GM12878 (cell line): Measurements from ENCODE around the gene AFAP1. TPM values are rescaled to one million over a fixed set of nuclear protein-coding genes. Genes with fewer than 3 reads are reported as not detected.

ENCODE experiments used
- ATAC-seq: fragments of 200-7000 bp; cut with Tn5 transposase; 3 replicates; pipeline ENCODE4 v1.9.1; 2020; ENCODE audit warnings: mild to moderate bottlenecking, moderate library complexity
- BruUV-seq: library from RNA; stranded (reverse); fragments of 400-500 nt; replicated peaks from 2 replicates; lab custom pipeline; 2021; lab: Mats Ljungman, UMichigan
- CTCF ChIA-PET: fragments of 300-600 bp; sonication (Branson Sonifier 250); formaldehyde crosslinking; extraction: SDS; loops from one replicate; lab custom pipeline; 2021; ENCODE audit warnings: inconsistent platforms; lab: Yijun Ruan, JAX
- POLR2A ChIA-PET: fragments of 350-600 bp; formaldehyde crosslinking; extraction: SDS; loops from one replicate; lab custom pipeline; 2021; ENCODE audit warnings: inconsistent platforms; lab: Charles Lee
- RAD21 ChIA-PET: fragments of 300-600 bp; sonication (Branson Sonifier 250); formaldehyde crosslinking; loops from one replicate; lab custom pipeline; 2023; ENCODE audit warnings: antibody characterized with exemption; ENCODE audit not compliant: unreplicated experiment; lab: Charles Lee
- SMC1A ChIA-PET: fragments of 300-600 bp; sonication (Branson Sonifier 250); formaldehyde crosslinking; loops from one replicate; lab custom pipeline; 2023; ENCODE audit not compliant: unreplicated experiment, uncharacterized antibody; lab: Charles Lee
- DNase-seq: peaks from one replicate; pipeline ENCODE4 v3.0.0-alpha.2; 2011; ENCODE audit warnings: low read depth, low spot score
- FAIRE-seq: peaks from 3 replicates; lab custom pipeline; 2011; peaks lifted over from hg19 to GRCh38; lab: Jason Lieb, UNC
- H2AFZ ChIP-seq: 2 replicates; pipeline ENCODE4 v1.6.0; 2011; ENCODE audit warnings: low read depth, low read length, control low read depth; ENCODE audit not compliant: control insufficient read depth
- H3K27ac ChIP-seq: 2 replicates; pipeline ENCODE4 v1.5.1; 2011; ENCODE audit warnings: control low read depth; ENCODE audit not compliant: control insufficient read depth, insufficient read depth
- H3K27me3 ChIP-seq, 2 experiments: replicated peaks in 1 of 2; 2 replicates each; pipeline versions ENCODE4 v1.6.0 to v1.6.1; 2011; ENCODE audit warnings: low read length in 1 of 2; ENCODE audit not compliant: control insufficient read depth in 2 of 2, insufficient read depth in 2 of 2
- H3K36me3 ChIP-seq, 2 experiments: 2 replicates each; pipeline ENCODE4 v1.5.1; 2011; ENCODE audit warnings: low read length in 1 of 2; ENCODE audit not compliant: control insufficient read depth in 2 of 2, insufficient read depth in 2 of 2
- H3K4me1 ChIP-seq: 2 replicates; pipeline ENCODE4 v1.6.1; 2011; ENCODE audit warnings: mild to moderate bottlenecking, low read length, moderate library complexity, mixed read lengths; ENCODE audit not compliant: control insufficient read depth, insufficient read depth
- H3K4me2 ChIP-seq: 2 replicates; pipeline ENCODE4 v1.6.0; 2011; ENCODE audit warnings: control low read depth; ENCODE audit not compliant: control insufficient read depth, insufficient read depth
- H3K4me3 ChIP-seq: fragments of 200-600 bp; sonication (generic); 2 replicates; pipeline ENCODE4 v1.5.1; 2016
- H3K79me2 ChIP-seq: 2 replicates; pipeline ENCODE4 v1.6.0; 2011; ENCODE audit warnings: low read length; ENCODE audit not compliant: control insufficient read depth, insufficient read depth
- H3K9ac ChIP-seq: 2 replicates; pipeline ENCODE4 v1.8.0; 2011; ENCODE audit warnings: low read length, control low read depth, mixed read lengths; ENCODE audit not compliant: control insufficient read depth, insufficient read depth
- H3K9me3 ChIP-seq: replicated peaks from 3 replicates; pipeline ENCODE4 v1.5.1; 2011; ENCODE audit warnings: mild to moderate bottlenecking, low read length; ENCODE audit not compliant: control insufficient read depth, insufficient read depth
- H4K20me1 ChIP-seq: 2 replicates; pipeline ENCODE4 v1.6.0; 2011; ENCODE audit not compliant: control insufficient read depth, insufficient read depth
- CHD4 ChIP-seq: fragments of 200-600 bp; sonication (generic); IDR thresholded peaks from 2 replicates; pipeline ENCODE4 v1.6.1; 2016; ENCODE audit warnings: mild to moderate bottlenecking
- CREB1 ChIP-seq: IDR thresholded peaks from 2 replicates; pipeline ENCODE4 v1.6.1; 2012; ENCODE audit warnings: low read depth, mild to moderate bottlenecking, inconsistent platforms
- E2F4 ChIP-seq: IDR thresholded peaks from 2 replicates; pipeline ENCODE4 v1.6.1; 2012; ENCODE audit warnings: low read depth, low read length, improper control_type of control experiment
- EZH2 ChIP-seq: IDR thresholded peaks from 2 replicates; pipeline ENCODE4 v1.6.1; 2012; ENCODE audit warnings: low read depth, mild to moderate bottlenecking, control low read depth, inconsistent platforms, low read length, borderline replicate concordance; ENCODE audit not compliant: control insufficient read depth
- IKZF1 ChIP-seq: fragments of 450-650 bp; conservative IDR thresholded peaks from 2 replicates; pipeline ENCODE4 v1.6.1; 2017; ENCODE audit warnings: antibody characterized with exemption, mild to moderate bottlenecking
- KDM1A ChIP-seq: fragments of 200-600 bp; sonication (generic); IDR thresholded peaks from 2 replicates; pipeline ENCODE4 v1.6.1; 2016; ENCODE audit warnings: borderline replicate concordance
- MLLT1 ChIP-seq: fragments of 450-650 bp; IDR thresholded peaks from 2 replicates; pipeline ENCODE4 v1.6.1; 2016; ENCODE audit warnings: mild to moderate bottlenecking
- NKRF ChIP-seq: fragments of 450-650 bp; conservative IDR thresholded peaks from 2 replicates; pipeline ENCODE4 v1.6.1; 2017; ENCODE audit warnings: mild to moderate bottlenecking, moderate library complexity
- PAX8 ChIP-seq: fragments of 450-650 bp; IDR thresholded peaks from 2 replicates; pipeline ENCODE4 v1.6.1; 2017; ENCODE audit warnings: mild to moderate bottlenecking, moderate library complexity
- PBX3 ChIP-seq: IDR thresholded peaks from 2 replicates; pipeline ENCODE4 v1.6.1; 2011; ENCODE audit warnings: mild to moderate bottlenecking, low read depth, low read length, moderate library complexity; ENCODE audit not compliant: insufficient replicate concordance
- PML ChIP-seq: IDR thresholded peaks from 2 replicates; pipeline ENCODE4 v1.6.1; 2012; ENCODE audit warnings: low read length, inconsistent platforms
- POLR2A ChIP-seq: IDR thresholded peaks from 2 replicates; pipeline ENCODE4 v1.6.1; 2011; ENCODE audit warnings: low read depth, mild to moderate bottlenecking, low read length
- POLR2AphosphoS5 ChIP-seq: IDR thresholded peaks from 2 replicates; pipeline ENCODE4 v1.6.1; 2011; ENCODE audit warnings: mild to moderate bottlenecking, low read length, inconsistent platforms
- USF1 ChIP-seq: IDR thresholded peaks from 2 replicates; pipeline ENCODE4 v1.6.1; 2011; ENCODE audit warnings: borderline replicate concordance, low read depth, mild to moderate bottlenecking, moderate library complexity, mixed read lengths, low read length; ENCODE audit not compliant: insufficient read depth; ENCODE audit errors: extremely low read length
- WRNIP1 ChIP-seq: IDR thresholded peaks from 2 replicates; pipeline ENCODE4 v1.6.1; 2011; ENCODE audit warnings: low read depth, low read length, improper control_type of control experiment, borderline replicate concordance
- YBX1 ChIP-seq: fragments of 450-650 bp; IDR thresholded peaks from 2 replicates; pipeline ENCODE4 v1.6.1; 2016; ENCODE audit warnings: antibody characterized with exemption
- ZNF24 ChIP-seq: fragments of 450-650 bp; IDR thresholded peaks from 2 replicates; pipeline ENCODE4 v1.6.1; 2017; ENCODE audit warnings: antibody characterized with exemption, mild to moderate bottlenecking
- WGBS: methylation state at CpG from one replicate; pipeline ENCODE4 v1.1.6; 2016; ENCODE audit warnings: low lambda C conversion rate; ENCODE audit not compliant: insufficient replicate concordance, insufficient coverage; ENCODE audit errors: missing lambda C conversion rate; 5-methylcytosine and 5-hydroxymethylcytosine counted together
- in situ Hi-C: fragments of 300-500 bp; cut with MboI; formaldehyde crosslinking; loops from 9 replicates; pipeline ENCODE4 v1.14.3; 2018; ENCODE audit warnings: mixed read lengths
- intact Hi-C: fragments of 100-400 bp; cut with micrococcal nuclease; formaldehyde crosslinking; loops from one replicate; pipeline ENCODE4 v1.14.2; 2022; ENCODE audit not compliant: unreplicated experiment
- polyA plus RNA-seq, 11 experiments: library from polyadenylated mRNA; depleted of rRNA in 4 of 11; unstranded in 6 of 11; stranded (reverse) in 5 of 11; fragments of >200 nt; fragmentation: Nextera tagmentation in 4 of 11; fragmentation: Illumina TruSeq in 1 of 11; extraction: Ambion mirVana in 4 of 11; extraction: Trizol in 1 of 11; gene quantifications; 1 replicate in 1 of 11; 2 replicates in 10 of 11; pipeline versions ENCODE4 v1.2.1 to v1.2.3, GENCODE V29; 2011 to 2016; ENCODE audit warnings: inconsistent platforms in 2 of 11, missing spikeins in 2 of 11, low read depth in 1 of 11
- total RNA-seq, 4 experiments: library from RNA; depleted of rRNA in 3 of 4; stranded (reverse); fragments of >200 nt in 3 of 4; fragmentation: Illumina TruSeq in 1 of 4; extraction: Trizol in 1 of 4; gene quantifications; 2 replicates each; pipeline versions ENCODE4 v1.2.1 to v1.2.3, GENCODE V29; 2013 to 2021

The AFAP1 gene
- total and polyA plus RNA-seq, 10 of the 15 experiments (the other 5 are each of a cell fraction or from before 2014, with no cell fraction given), result 0.02 to 0.23 (median 0.09) TPM; not detected in 1

GRCh38 chr4:7854216-7854615, 85.4 kb downstream of the AFAP1 start:
- SMC1A ChIA-PET, result no interaction called here
- in situ Hi-C loops, result no loop called here
- POLR2A ChIA-PET, result no interaction called here
- DNase-seq (no peak), FAIRE-seq (no peak)
- H2AFZ ChIP-seq, result no peak overlapping the region
- H3K9ac ChIP-seq, result no peak overlapping the region
- RAD21 ChIA-PET, result no interaction called here
- CTCF ChIA-PET, result no interaction called here
- H3K4me3 ChIP-seq, result no peak overlapping the region
- H3K27me3 ChIP-seq, result no peaks in the 10 kb centered on the region; a peak in 2 of 4 replicates
- H3K4me2 ChIP-seq, result no peak overlapping the region
- WGBS, result 33% methylated on average over 9 of the region's 9 CpGs
- no peaks in the 10 kb centered on the region for H4K20me1 ChIP-seq
- no peak for TF ChIP-seq PAX8
- no peak for TF ChIP-seq ZNF24
- no peak for TF ChIP-seq E2F4
- TF ChIP-seq CREB1, result no peak
- TF ChIP-seq POLR2AphosphoS5, result no peak
- TF ChIP-seq WRNIP1, result no peak
- TF ChIP-seq NKRF, result no peak
- TF ChIP-seq CHD4, result no peak
- no peak for TF ChIP-seq YBX1
- TF ChIP-seq KDM1A, result no peak
- no peak for TF ChIP-seq PBX3
- no peak for TF ChIP-seq USF1
- no peak for TF ChIP-seq EZH2
- no peak for TF ChIP-seq POLR2A
- no peak for TF ChIP-seq PML
- no peak for TF ChIP-seq IKZF1
- TF ChIP-seq MLLT1, result no peak
- TF ChIP-seq, all 136 proteins: peak for 0
- Histone ChIP-seq H3K79me2 (no peaks in the 10 kb centered on the region), H3K4me1 (no peaks in the 10 kb centered on the region), H3K9me3 (no peaks in the 10 kb centered on the region), H3K36me3 (no peaks in the 10 kb centered on the region), H3K27ac (no peak overlapping the region)
- intact Hi-C loops, result no loop called here
- ATAC-seq, result no peak
- BruUV-seq, result no TSS peak
